SK-N-SH (cell line): ENCODE data around the gene SF3A2. TPM values are rescaled to one million over a fixed set of nuclear protein-coding genes. Genes with fewer than 3 reads are reported as not detected.

Experiments
- CTCF ChIA-PET: fragments of 300-600, 350-600 bp; formaldehyde crosslinking; extraction: SDS; loops from one replicate; lab custom pipeline; 2021; lab: Yijun Ruan, JAX
- POLR2A ChIA-PET: fragments of 350-600 bp; sonication (Branson Sonifier 250); formaldehyde crosslinking; extraction: SDS; loops from one replicate; lab custom pipeline; 2020; ENCODE audit warnings: antibody characterized with exemption, inconsistent platforms; lab: Yijun Ruan, JAX
- DNase-seq: peaks from one replicate; pipeline ENCODE4 v3.0.0; 2012
- H2AFZ ChIP-seq: fragments of 200-600 bp; sonication (generic); 2 replicates; pipeline ENCODE4 v1.8.1; 2016; ENCODE audit warnings: antibody characterized with exemption, mild to moderate bottlenecking, low read depth
- H3F3A ChIP-seq: fragments of 200-600 bp; sonication (generic); replicated peaks from 2 replicates; pipeline ENCODE3; 2016; ENCODE audit warnings: antibody characterized with exemption, mild to moderate bottlenecking; ENCODE audit not compliant: insufficient read depth
- H3K27ac ChIP-seq, 2 experiments: fragments of 200-500 bp in 1 of 2; fragments of 200-600 bp in 1 of 2; sonication (Bioruptor generic) in 1 of 2; sonication (generic), shearing (Covaris generic) in 1 of 2; 2 replicates each; pipeline versions ENCODE4 v1.5.1 to v1.6.1; 2014 to 2016; ENCODE audit warnings: low read depth in 2 of 2, inconsistent platforms in 1 of 2, low read length in 1 of 2, mild to moderate bottlenecking in 1 of 2, mixed read lengths in 1 of 2
- H3K27me3 ChIP-seq: fragments of 200-600 bp; sonication (generic), shearing (Covaris generic); 2 replicates; pipeline ENCODE4 v1.6.1; 2016; ENCODE audit warnings: mixed run types; ENCODE audit not compliant: insufficient read depth
- H3K36me3 ChIP-seq, 2 experiments: fragments of 200-500 bp in 1 of 2; fragments of 200-600 bp in 1 of 2; sonication (Bioruptor generic) in 1 of 2; sonication (generic) in 1 of 2; replicated peaks in 1 of 2; 2 replicates each; pipeline versions ENCODE3 to v1.5.1; 2014 to 2016; ENCODE audit warnings: low read length in 1 of 2, mild to moderate bottlenecking in 1 of 2; ENCODE audit not compliant: insufficient read depth in 2 of 2, control insufficient read depth in 1 of 2
- H3K4me1 ChIP-seq, 2 experiments: fragments of 200-500 bp in 1 of 2; fragments of 200-600 bp in 1 of 2; sonication (Bioruptor generic) in 1 of 2; sonication (generic), shearing (Covaris generic) in 1 of 2; 2 replicates each; pipeline versions ENCODE4 v1.5.1 to v1.6.1; 2014 to 2016; ENCODE audit warnings: low read depth in 1 of 2, low read length in 1 of 2, mixed run types in 1 of 2; ENCODE audit not compliant: insufficient read depth in 2 of 2, control insufficient read depth in 1 of 2
- H3K4me2 ChIP-seq: fragments of 200-600 bp; sonication (generic), shearing (Covaris generic); 2 replicates; pipeline ENCODE4 v1.6.1; 2017; ENCODE audit warnings: mixed run types
- H3K4me3 ChIP-seq, 2 experiments: fragments of 200-500 bp in 1 of 2; fragments of 200-600 bp in 1 of 2; sonication (Bioruptor generic) in 1 of 2; sonication (generic), shearing (Covaris generic) in 1 of 2; 2 replicates each; pipeline versions ENCODE4 v1.5.1 to v1.8.1; 2014 to 2016; ENCODE audit warnings: low read depth in 2 of 2, inconsistent platforms in 1 of 2, low read length in 1 of 2, mild to moderate bottlenecking in 1 of 2, mixed read lengths in 1 of 2, moderate library complexity in 1 of 2
- H3K79me2 ChIP-seq: fragments of 200-600 bp; sonication (generic); 2 replicates; pipeline ENCODE4 v1.8.1; 2017; ENCODE audit warnings: mild to moderate bottlenecking; ENCODE audit not compliant: insufficient read depth
- H3K9ac ChIP-seq: fragments of 200-600 bp; sonication (generic); 2 replicates; pipeline ENCODE4 v1.6.1; 2017; ENCODE audit warnings: mixed run types
- H3K9me2 ChIP-seq: fragments of 200-600 bp; sonication (generic); 2 replicates; pipeline ENCODE4 v1.6.1; 2017; ENCODE audit warnings: mixed run types
- H3K9me3 ChIP-seq: fragments of 200-600 bp; sonication (generic); 2 replicates; pipeline ENCODE4 v1.6.1; 2017; ENCODE audit warnings: mixed run types, mild to moderate bottlenecking, moderate library complexity
- H4K20me1 ChIP-seq: fragments of 200-600 bp; sonication (generic); 2 replicates; pipeline ENCODE4 v1.6.1; 2017; ENCODE audit warnings: mild to moderate bottlenecking, mixed run types; ENCODE audit not compliant: insufficient read depth
- CHD2 ChIP-seq: fragments of 150-350 bp; IDR thresholded peaks from 2 replicates; pipeline ENCODE4 v1.6.1; 2018; ENCODE audit warnings: low read length; ENCODE audit not compliant: partially characterized antibody
- ELF1 ChIP-seq: IDR thresholded peaks from 2 replicates; pipeline ENCODE4 v1.4.0; 2012
- EP300 ChIP-seq, 2 experiments: IDR thresholded peaks; 2 replicates each; pipeline versions ENCODE4 v1.4.0 to v1.6.1; 2012; ENCODE audit warnings: borderline replicate concordance in 1 of 2, low read depth in 1 of 2, low read length in 1 of 2
- FOXM1 ChIP-seq: IDR thresholded peaks from 2 replicates; pipeline ENCODE4 v1.4.0; 2012; ENCODE audit warnings: low read depth, mild to moderate bottlenecking
- GABPA ChIP-seq: IDR thresholded peaks from 2 replicates; pipeline ENCODE4 v1.4.0; 2012; ENCODE audit warnings: low read depth, mild to moderate bottlenecking
- GATA2 ChIP-seq: sonication (generic); formaldehyde crosslinking; IDR thresholded peaks from 2 replicates; pipeline ENCODE4 v1.5.0; 2020; ENCODE audit warnings: mild to moderate bottlenecking, missing genetic modification reagents
- IRF3 ChIP-seq: fragments of 150-350 bp; IDR thresholded peaks from 2 replicates; pipeline ENCODE4 v1.6.1; 2016; ENCODE audit warnings: mild to moderate bottlenecking, low read depth, low read length
- JUND ChIP-seq: IDR thresholded peaks from 2 replicates; pipeline ENCODE4 v1.4.0; 2012
- MAX ChIP-seq: IDR thresholded peaks from 2 replicates; pipeline ENCODE4 v1.4.0; 2012; ENCODE audit warnings: low read depth
- MEF2A ChIP-seq: IDR thresholded peaks from 2 replicates; pipeline ENCODE4 v1.4.0; 2012; ENCODE audit warnings: low read depth, borderline replicate concordance
- MXI1 ChIP-seq: IDR thresholded peaks from 2 replicates; pipeline ENCODE4 v1.6.1; 2012; ENCODE audit warnings: mild to moderate bottlenecking, low read depth, low read length, improper control_type of control experiment
- NFIC ChIP-seq: IDR thresholded peaks from 2 replicates; pipeline ENCODE4 v1.4.0; 2012; ENCODE audit warnings: borderline replicate concordance
- NRF1 ChIP-seq: IDR thresholded peaks from 2 replicates; pipeline ENCODE4 v1.6.1; 2012; ENCODE audit warnings: low read depth, mild to moderate bottlenecking, low read length
- POLR2AphosphoS5 ChIP-seq: IDR thresholded peaks from 2 replicates; pipeline ENCODE4 v1.6.1; 2012; ENCODE audit warnings: low read depth, low read length
- RAD21 ChIP-seq: IDR thresholded peaks from 2 replicates; pipeline ENCODE4 v1.6.1; 2012; ENCODE audit warnings: mild to moderate bottlenecking, low read length
- RCOR1 ChIP-seq: fragments of 150-350 bp; IDR thresholded peaks from 2 replicates; pipeline ENCODE4 v1.6.1; 2017; ENCODE audit warnings: antibody characterized with exemption, low read length
- RFX5 ChIP-seq: IDR thresholded peaks from 2 replicates; pipeline ENCODE4 v1.6.1; 2012; ENCODE audit warnings: mild to moderate bottlenecking, improper control_type of control experiment, low read length
- SIN3A ChIP-seq: IDR thresholded peaks from 2 replicates; pipeline ENCODE4 v1.6.1; 2012; ENCODE audit warnings: low read depth, mild to moderate bottlenecking, low read length, moderate library complexity, borderline replicate concordance
- SMC3 ChIP-seq: IDR thresholded peaks from 2 replicates; pipeline ENCODE4 v1.6.1; 2012; ENCODE audit warnings: low read depth, low read length, improper control_type of control experiment
- TAF1 ChIP-seq: IDR thresholded peaks from 2 replicates; pipeline ENCODE4 v1.6.1; 2012; ENCODE audit warnings: low read depth, mild to moderate bottlenecking, low read length, moderate library complexity, borderline replicate concordance
- TCF12 ChIP-seq: IDR thresholded peaks from 2 replicates; pipeline ENCODE4 v1.4.0; 2012
- TEAD4 ChIP-seq: IDR thresholded peaks from 2 replicates; pipeline ENCODE4 v1.4.0; 2012; ENCODE audit warnings: mild to moderate bottlenecking, borderline replicate concordance; ENCODE audit not compliant: insufficient read depth
- USF1 ChIP-seq: IDR thresholded peaks from 2 replicates; pipeline ENCODE4 v1.4.0; 2012; ENCODE audit warnings: low read depth, borderline replicate concordance
- YY1 ChIP-seq: IDR thresholded peaks from 2 replicates; pipeline ENCODE4 v1.4.0; 2012; ENCODE audit warnings: low read depth, mild to moderate bottlenecking
- ZBTB33 ChIP-seq: IDR thresholded peaks from 2 replicates; pipeline ENCODE4 v1.4.0; 2012; ENCODE audit warnings: low read depth, borderline replicate concordance
- WGBS: methylation state at CpG from one replicate; pipeline ENCODE4 v1.1.6; 2017; ENCODE audit warnings: low lambda C conversion rate; 5-methylcytosine and 5-hydroxymethylcytosine counted together
- polyA plus RNA-seq, 3 experiments: library from polyadenylated mRNA; depleted of rRNA; stranded (reverse); fragments of >200 nt; gene quantifications; 2 replicates each; pipeline ENCODE4 v1.2.3, GENCODE V29; 2012
- TF ChIP-seq, protein P1 (sequence below): IDR thresholded peaks from 2 replicates; pipeline ENCODE4; 2012
- TF ChIP-seq, protein P2 (sequence below): fragments of 200-600 bp; sonication (generic); IDR thresholded peaks from 2 replicates; pipeline ENCODE4 v1.6.1; 2017; ENCODE audit warnings: antibody characterized with exemption, mild to moderate bottlenecking, moderate library complexity

Gene SF3A2
- polyA plus RNA-seq, 1 of the 3 experiments (the other 2 are of a cell fraction) = 55.8 TPM

DNA sequence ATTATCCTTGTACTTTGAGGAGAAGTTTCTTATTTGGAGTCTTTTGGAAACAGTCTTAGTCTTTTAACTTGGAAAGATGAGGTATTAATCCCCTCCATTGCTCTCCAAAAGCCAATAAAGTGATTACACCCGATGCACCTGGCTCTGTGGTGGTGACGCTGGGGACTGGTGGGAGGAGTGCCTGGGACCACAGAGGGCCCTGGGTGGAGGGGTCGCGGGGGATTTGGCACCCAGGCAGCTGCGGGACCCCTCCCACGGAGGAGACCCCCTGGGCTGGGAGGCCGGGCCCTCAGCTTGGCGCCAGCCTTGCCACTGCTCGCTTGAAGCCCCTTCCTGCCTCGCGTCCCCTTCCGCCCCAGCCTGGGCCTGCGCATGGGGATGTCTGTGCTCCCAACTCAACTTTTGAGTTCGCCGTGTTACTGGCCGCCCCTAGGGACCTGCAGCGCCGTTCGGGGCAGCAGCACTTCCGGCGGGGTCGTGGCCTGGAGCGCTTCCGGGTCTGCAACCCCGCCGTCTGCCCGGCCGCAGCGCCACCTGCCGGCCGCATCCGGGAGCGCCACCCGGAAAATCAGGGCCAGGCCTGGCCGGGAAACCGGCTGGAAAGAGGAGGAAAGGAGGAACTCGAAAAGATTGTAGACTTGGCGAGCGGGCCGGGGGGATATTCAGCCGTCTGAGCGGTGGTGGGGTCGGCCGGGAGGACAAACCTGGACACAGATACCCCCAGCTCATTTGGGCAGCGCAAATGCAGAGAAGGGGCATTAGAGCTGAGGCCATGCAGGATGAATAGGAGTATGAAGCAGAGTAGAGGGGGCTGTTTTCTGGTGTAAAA, 36.9 kb downstream of the SF3A2 start:
- Histone ChIP-seq H3K27me3 (no peaks in the 10 kb centered on the region), H3K9me2 (no peaks in the 10 kb centered on the region), H3K36me3 (peaks cover 17 to 26% of the 10 kb centered on the region in 2 experiments), H3K9me3 (no peaks in the 10 kb centered on the region), H3F3A (peaks cover 20% of the 10 kb centered on the region), H3K4me3 (peak overlapping the region; percentile 35 to 36), H2AFZ (no peak overlapping the region), H4K20me1 (peaks cover 59% of the 10 kb centered on the region), H3K4me2 (peak overlapping the region; percentile 90), H3K27ac (peak overlapping the region; percentile 46 to 64), H3K9ac (no peak overlapping the region), H3K79me2 (peaks cover 64% of the 10 kb centered on the region), H3K4me1 (peaks cover 6 to 28% of the 10 kb centered on the region in 2 experiments; a peak in 3 of 4 replicates)
- DNase-seq = peak; percentile 95
- CTCF ChIA-PET = interaction anchor here (0.8 to 11.9 kb wide), 16 partner anchors 8 to 119 kb away, joined by 3 to 284 read pairs (median 12); partner anchors contain the start of genes LINGO3, LSM7, PEAK3 and PLEKHJ1
- POLR2A ChIA-PET = interaction anchor here (0.6 to 1.6 kb wide), 5 partner anchors 14 to 120 kb away, joined by 3 to 5 read pairs (median 3); no protein-coding TSS in a partner anchor
- WGBS = 28% methylated on average over 19 of the region's 45 CpGs
- peak; percentile 56; the same call in 1 of the 2 replicates for TF ChIP-seq TAF1
- no peak for TF ChIP-seq FOXM1
- TF ChIP-seq TEAD4 = no peak
- no peak for TF ChIP-seq GATA2 (CRISPR knock-in tag)
- peak; percentile 46; the same call in 1 of the 2 replicates for TF ChIP-seq SIN3A
- TF ChIP-seq, protein P1, sequence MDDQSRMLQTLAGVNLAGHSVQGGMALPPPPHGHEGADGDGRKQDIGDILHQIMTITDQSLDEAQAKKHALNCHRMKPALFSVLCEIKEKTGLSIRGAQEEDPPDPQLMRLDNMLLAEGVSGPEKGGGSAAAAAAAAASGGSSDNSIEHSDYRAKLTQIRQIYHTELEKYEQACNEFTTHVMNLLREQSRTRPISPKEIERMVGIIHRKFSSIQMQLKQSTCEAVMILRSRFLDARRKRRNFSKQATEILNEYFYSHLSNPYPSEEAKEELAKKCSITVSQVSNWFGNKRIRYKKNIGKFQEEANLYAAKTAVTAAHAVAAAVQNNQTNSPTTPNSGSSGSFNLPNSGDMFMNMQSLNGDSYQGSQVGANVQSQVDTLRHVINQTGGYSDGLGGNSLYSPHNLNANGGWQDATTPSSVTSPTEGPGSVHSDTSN = peak; percentile 62
- TF ChIP-seq JUND = peak; percentile 38; the same call in 1 of the 2 replicates
- TF ChIP-seq NFIC = no peak
- TF ChIP-seq USF1 = no peak
- TF ChIP-seq MAX = no peak
- TF ChIP-seq, protein P2, sequence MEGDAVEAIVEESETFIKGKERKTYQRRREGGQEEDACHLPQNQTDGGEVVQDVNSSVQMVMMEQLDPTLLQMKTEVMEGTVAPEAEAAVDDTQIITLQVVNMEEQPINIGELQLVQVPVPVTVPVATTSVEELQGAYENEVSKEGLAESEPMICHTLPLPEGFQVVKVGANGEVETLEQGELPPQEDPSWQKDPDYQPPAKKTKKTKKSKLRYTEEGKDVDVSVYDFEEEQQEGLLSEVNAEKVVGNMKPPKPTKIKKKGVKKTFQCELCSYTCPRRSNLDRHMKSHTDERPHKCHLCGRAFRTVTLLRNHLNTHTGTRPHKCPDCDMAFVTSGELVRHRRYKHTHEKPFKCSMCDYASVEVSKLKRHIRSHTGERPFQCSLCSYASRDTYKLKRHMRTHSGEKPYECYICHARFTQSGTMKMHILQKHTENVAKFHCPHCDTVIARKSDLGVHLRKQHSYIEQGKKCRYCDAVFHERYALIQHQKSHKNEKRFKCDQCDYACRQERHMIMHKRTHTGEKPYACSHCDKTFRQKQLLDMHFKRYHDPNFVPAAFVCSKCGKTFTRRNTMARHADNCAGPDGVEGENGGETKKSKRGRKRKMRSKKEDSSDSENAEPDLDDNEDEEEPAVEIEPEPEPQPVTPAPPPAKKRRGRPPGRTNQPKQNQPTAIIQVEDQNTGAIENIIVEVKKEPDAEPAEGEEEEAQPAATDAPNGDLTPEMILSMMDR = peak; percentile 91
- peak; percentile 74 for TF ChIP-seq CHD2
- TF ChIP-seq RCOR1 = no peak
- TF ChIP-seq TCF12 = no peak
- TF ChIP-seq MXI1 = peak; percentile 70; the same call in 1 of the 2 replicates
- peak; percentile 93 for TF ChIP-seq ELF1
- TF ChIP-seq GABPA = peak; percentile 94
- TF ChIP-seq NRF1 = peak; percentile 38
- TF ChIP-seq IRF3 = no peak
- no peak; the same call in 1 of the 2 replicates for TF ChIP-seq POLR2AphosphoS5
- peak; percentile 81 for TF ChIP-seq SMC3
- 0 out of 2 replicates have a peak, but pooled peaks have one; percentile 33 for TF ChIP-seq YY1
- TF ChIP-seq MEF2A = no peak
- TF ChIP-seq EP300 (IDR thresholded peaks at IDR 0.05; ENCODE audit: borderline replicate concordance in 1 of 2, low read depth in 1 of 2, low read length in 1 of 2) = no peak
- TF ChIP-seq RFX5 = no peak
- TF ChIP-seq RAD21 = peak; percentile 69
- peak; percentile 44; the same call in 1 of the 2 replicates for TF ChIP-seq ZBTB33
